GM18868 (cell line): ENCODE measurements around the gene IFNK.
"Not testable (repeated sequence)": the region's sequence is repeated elsewhere in the genome, so short reads cannot be mapped to it uniquely, and the experiment has no call there.

ENCODE experiments used
- ATAC-seq: cut with Tn5 transposase; IDR thresholded peaks from one replicate; pipeline ENCODE4 v1.9.1; 2021; ENCODE audit warnings: mild to moderate bottlenecking, moderate library complexity; ENCODE audit not compliant: unreplicated experiment

IFNK gene

GRCh38 chr9:27524236-27524635 lies at the start of gene IFNK:
Gene IFNK, plus strand, starts transcription at chr9:27524290. Its CDS starts 47 bp downstream, at chr9:27524337.
- no peak for ATAC-seq

GRCh38 chr9:27474305-27474704 lies 49.8 kb upstream of the IFNK start:
- no peak for ATAC-seq

GRCh38 chr9:27475057-27475595 lies 49.0 kb upstream of the IFNK start:
- no peak for ATAC-seq

- no peak for ATAC-seq
These were observed 47.1 kb upstream of the IFNK start for GRCh38 chr9:27476870-27477515.

- no peak for ATAC-seq
These were observed 45.8 kb upstream of the IFNK start for GRCh38 chr9:27478322-27478721.

- no peak for ATAC-seq
These were observed 41.4 kb upstream of the IFNK start for GRCh38 chr9:27482709-27483108.

GRCh38 chr9:27483576-27483975 lies 40.5 kb upstream of the IFNK start:
- ATAC-seq, result peak; percentile 37

GRCh38 chr9:27485158-27485557 lies 38.9 kb upstream of the IFNK start:
- peak; percentile 74 for ATAC-seq

GRCh38 chr9:27487128-27487640 lies 36.9 kb upstream of the IFNK start:
- ATAC-seq, result no peak

GRCh38 chr9:27487927-27488326 lies 36.2 kb upstream of the IFNK start:
- ATAC-seq, result no peak

- peak; percentile 74 for ATAC-seq
These were observed 34.8 kb upstream of the IFNK start for GRCh38 chr9:27489087-27489876.

- ATAC-seq, result peak; percentile 56
These were observed 32.9 kb upstream of the IFNK start for GRCh38 chr9:27491154-27491553.

- no peak for ATAC-seq
These were observed 28.5 kb upstream of the IFNK start for GRCh38 chr9:27495480-27496134.

GRCh38 chr9:27496135-27496504 lies 28.0 kb upstream of the IFNK start:
- ATAC-seq, result no peak

GRCh38 chr9:27497883-27498417 lies 26.1 kb upstream of the IFNK start:
- no peak for ATAC-seq

- ATAC-seq, result peak; percentile 57
These were observed 24.6 kb upstream of the IFNK start for GRCh38 chr9:27499451-27499850.

GRCh38 chr9:27500902-27501301 lies 23.2 kb upstream of the IFNK start:
- not testable (repeated sequence) for ATAC-seq

- ATAC-seq, result no peak
These were observed 20.5 kb upstream of the IFNK start for GRCh38 chr9:27503623-27504022.

- ATAC-seq, result peak; percentile 45
These were observed 19.8 kb upstream of the IFNK start for GRCh38 chr9:27504259-27504658.

GRCh38 chr9:27505744-27506161 lies 18.3 kb upstream of the IFNK start:
- no peak for ATAC-seq

- no peak for ATAC-seq
These were observed 17.1 kb upstream of the IFNK start for GRCh38 chr9:27506981-27507380.
